Measurements from ENCODE around the gene BPIFB4.
"Not testable (repeated sequence)": the region's sequence is repeated elsewhere in the genome, so short reads cannot be mapped to it uniquely, and the experiment has no call there.

Gene BPIFB4

DNA sequence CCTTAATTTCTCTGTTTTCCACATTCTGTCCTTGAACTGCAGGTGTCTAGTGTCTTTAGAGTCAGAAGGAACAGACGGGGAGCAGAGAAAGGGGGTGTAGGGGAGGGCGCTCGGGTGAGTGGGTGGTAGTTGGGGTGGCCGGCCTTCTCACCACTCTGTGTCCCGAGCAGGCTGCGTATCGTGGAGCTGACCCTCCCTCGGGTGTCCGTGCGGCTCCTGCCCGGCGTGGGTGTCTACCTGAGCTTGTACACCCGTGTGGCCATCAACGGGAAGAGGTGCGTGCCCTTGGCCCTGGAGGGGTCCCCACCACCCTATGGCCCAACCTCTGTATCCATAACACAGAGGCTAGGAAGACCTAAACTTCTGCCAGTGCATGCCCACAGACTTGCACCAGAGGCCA, 5.3 kb downstream of the BPIFB4 start:
- DNase-seq, result no peak

DNA sequence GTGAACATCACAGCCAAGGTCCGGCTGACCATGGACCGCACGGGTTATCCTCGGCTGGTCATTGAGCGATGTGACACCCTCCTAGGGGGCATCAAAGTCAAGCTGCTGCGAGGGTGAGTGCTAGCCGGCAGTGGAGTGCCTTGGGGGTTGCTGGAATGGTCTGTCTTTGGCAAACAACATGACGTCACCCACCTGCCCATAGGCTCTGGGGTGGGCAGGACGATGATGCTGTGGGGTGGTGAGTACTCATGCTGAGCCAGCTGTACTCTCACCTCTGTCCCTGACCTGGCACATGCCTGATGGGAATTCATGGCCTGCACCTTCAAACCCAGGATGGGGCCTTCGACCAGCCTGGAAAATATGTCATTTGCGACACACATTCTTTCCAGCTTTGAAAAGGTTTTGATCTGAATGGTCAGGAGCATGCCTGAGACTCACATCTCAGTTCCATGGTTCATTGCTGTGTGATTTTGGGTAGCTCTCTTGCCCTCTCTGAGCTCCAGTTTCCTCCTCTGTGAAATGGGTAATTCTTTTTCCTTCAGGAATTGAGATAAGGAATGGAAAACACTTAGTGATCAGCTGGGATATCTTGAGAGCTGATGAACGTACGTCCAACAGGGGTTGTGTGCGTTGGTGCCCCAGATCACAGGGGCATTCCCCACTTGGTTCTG, 6.7 kb downstream of the BPIFB4 start:
- DNase-seq, result no peak

DNA sequence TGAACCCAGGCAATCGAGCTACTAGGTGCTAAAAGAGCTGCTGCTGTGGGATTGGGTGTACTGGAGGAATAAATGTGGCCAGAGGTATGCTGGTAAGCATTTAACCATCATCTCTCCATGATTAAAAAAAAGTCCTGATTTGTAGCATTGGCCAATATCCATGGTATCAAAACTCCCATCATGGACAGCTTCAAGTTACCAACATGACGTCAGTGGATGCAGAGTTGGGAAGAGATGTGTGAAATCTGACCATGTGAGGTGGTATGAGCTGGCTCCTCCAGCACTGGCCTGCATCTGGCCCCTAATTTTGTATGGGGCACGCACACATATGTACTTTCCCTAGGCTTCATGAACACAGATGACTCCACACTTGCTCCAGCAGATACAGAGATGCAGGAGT, 11.7 kb downstream of the BPIFB4 start:
- no peak for DNase-seq

DNA sequence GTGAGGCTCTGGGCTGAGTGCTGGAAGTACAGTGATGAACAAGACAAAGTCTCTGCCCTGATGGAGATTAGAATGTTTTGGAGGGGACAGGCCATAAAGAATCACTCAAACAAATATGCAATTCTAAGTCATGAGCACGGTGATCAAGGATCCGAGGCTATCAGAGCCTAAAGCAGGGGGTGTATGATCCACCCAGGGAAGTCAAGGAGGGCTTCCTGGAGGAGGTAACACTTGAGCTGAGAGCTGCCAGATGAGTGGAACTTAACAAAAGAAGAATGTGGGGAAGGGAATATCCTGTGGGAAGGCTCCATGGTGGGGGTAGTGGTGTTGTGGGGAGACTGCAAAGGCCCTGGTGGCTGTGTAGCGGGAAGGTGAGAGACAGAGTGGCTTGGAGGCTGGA, 12.2 kb downstream of the BPIFB4 start:
- DNase-seq, result no peak

DNA sequence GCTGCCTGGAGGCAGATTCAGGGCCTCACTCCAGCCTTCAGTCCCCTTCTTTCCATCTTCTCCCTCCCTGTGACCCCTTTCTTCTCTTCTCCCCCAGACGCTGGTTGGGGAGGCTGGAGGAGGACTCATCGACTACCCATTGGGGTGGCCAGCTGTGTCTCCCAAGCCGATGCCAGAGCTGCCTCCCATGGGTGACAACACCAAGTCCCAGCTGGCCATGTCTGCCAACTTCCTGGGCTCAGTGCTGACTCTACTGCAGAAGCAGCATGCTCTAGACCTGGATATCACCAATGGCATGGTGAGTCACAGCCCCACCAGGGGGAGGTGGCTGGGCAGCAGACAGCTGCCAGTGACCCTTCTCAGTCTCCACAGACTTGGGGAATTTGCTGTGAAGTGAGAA, 12.9 kb downstream of the BPIFB4 start:
- no peak for DNase-seq

DNA sequence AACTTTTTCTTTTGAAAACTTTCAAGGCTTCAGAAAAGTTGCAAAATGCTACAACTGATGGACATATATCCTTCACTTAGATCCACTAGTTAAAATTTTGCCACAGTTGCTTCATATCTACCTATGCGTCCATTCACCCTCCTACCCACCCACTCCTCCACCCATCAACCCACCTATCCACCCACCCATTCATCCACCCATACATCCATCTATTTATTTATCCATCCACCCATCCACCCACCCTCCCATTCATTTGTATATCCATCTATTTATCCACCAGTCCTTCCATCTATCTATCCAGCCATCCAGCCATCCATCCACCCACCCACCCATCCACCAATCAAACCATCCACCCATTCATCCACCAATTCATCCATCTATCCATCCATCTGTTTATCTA, 13.6 kb downstream of the BPIFB4 start:
- DNase-seq, result no peak

DNA sequence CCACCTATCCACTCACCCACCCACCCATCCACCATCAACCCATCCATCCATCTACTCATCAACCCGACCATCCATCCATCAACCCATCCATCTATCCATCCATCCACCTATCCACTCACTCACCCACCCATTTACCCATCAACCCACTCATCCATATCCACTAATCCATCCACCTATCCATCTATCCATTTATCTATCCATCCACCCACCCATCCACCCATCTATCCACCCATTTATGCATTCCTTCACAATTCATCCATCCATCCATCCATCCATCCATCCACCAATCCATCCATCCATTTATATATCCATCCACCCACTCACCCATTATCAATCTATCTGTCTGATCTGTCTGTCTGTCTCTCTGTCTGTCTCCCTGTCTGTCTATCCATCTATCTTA, 14.1 kb downstream of the BPIFB4 start:
- DNase-seq, result no peak

DNA sequence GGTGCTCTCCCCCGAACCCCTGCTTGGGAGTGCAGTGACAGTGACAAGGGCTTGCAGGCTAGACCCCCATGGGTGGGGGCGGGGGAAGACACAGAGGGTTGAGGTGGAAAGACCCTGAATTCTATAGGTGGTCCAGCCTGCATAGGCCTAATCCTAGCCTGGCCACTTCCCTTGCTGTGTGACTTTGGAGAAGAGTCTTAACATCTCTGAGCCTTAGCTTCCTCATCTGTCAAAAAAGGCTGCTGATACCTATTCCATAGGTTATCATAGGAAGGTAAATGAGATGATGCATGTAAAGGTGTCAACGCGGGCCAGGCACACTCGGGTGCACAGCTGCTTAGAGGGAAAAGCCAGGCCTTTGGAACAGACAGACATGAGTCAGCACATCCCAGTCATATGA, 15.8 kb downstream of the BPIFB4 start:
- DNase-seq, result no peak

DNA sequence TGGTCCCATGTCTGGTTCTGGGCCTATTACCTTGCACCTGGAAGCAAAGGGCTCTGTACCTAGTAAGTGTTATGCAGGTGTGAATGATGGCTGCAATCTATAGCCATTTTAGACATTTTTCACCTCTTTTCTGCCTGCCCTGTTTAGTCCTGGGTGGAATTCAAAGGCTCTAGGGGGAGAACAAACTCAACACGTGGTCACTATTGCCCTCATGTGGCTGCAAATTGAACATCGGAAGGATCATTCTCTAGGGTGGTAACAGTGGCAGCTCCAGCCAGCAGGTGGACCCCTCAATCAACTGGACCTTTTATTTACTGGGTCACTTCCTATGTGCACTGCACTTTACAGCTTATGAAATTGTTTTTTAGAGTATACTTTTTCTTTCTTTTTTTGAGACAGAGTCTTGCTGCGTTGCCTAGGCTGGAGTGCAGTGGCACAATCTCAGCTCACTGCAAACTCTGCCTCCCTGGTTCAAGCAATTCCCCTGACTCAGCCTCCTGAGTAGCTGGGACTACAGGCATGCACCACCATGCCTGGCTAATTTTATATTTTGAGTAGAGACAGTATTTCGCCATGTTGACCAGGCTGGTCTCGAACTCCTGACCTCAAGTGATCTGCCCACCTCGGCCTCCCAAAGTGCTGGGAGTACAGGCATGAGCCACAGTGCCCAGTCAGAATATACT, 16.6 kb downstream of the BPIFB4 start:
- peak in 48 of 56 donors; percentile 3 to 83 (median 44) for DNase-seq

DNA sequence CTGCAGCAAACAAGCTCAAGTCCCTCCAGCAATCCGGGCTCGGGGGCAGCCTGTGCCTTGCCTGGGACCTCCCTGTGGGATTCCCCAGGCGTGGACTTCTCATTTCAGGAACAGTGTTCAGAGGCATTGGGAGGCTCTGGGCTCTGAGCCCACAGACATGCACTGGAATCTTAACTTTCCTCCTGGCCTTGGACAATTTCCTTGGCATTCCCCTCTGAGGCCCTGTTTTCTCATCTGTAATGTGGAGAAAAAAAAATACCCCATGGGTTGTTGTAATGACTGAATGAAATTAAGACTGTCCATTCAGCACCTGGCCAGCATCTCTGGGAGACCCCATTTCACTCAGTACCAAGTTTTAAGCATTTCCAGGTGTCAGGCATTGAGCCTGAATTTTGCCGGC, 17.6 kb downstream of the BPIFB4 start:
- DNase-seq, result peak in 5 of 56 donors; percentile 8 to 17 (median 9)

DNA sequence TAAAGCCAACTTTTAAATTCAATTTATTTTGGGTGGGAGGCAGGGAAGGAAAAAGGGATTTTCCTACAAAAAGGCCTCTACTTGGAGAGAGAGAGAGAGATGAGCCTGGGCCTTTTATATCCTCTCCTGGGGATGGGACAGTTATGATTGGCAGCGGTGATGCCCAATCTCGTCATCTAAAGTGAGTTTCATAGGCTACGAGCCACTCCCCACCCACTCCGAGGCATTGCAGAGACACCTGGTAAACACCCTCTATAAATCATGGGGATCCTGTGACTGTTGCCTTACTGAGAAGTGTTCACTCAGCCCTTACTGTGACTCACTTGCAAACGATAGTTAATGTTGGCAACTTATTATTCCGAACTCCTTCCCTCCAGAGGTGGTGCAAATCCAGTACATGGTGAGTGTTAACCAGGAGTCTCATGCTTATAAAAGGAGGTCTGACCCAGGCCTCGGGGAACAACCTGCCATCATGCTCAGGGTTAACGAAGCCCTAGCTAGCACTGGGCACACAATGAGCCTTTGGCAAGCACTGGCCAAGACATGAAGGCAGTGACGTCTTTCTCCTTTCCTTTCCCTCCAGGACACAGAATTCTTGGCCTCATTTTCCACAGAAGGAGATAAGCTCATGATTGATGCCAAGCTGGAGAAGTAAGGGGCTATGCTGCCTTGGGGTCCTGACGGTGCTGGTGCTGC, 20.5 kb downstream of the BPIFB4 start:
- DNase-seq, result peak in 5 of 56 donors; percentile 4 to 32 (median 13)

DNA sequence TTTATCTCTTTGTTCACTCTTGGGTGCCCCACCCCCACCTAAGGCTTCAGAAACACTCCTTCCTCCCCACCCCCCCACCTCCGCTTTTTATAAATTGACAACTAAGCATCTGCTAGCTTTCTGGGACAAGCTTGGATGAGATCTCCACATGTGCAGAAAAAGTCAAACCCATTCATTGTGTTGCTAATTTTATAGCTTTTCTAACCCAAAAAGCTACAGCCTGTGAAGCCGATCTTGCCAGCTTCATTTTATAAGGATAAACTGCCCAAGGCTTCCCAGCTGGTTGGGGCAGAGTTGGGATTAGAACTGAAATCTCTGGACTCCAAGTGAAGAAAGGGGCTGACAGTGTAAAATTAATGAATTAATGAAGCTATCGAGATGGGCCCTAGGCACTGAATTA, 24.1 kb downstream of the BPIFB4 start:
- DNase-seq, result no peak

DNA sequence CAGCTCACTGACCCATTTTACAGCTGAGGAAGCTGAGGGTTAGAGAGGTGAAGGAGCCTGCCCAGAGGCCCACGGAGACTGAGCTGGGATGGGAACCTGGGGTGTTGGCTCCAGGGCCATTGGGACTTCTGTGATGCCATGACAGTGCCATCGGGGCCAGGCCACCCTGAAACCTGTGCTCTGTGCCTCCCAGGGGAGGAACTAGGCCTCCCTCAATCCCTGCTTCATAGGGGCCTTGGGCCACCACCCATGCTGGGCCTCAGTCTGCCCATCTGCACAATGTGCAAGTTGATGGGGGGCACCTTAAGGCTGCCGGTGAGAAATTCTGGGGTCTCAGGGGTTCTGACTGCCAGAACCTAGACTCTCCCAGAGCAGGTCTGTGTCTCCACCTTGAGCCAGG, 24.9 kb downstream of the BPIFB4 start:
- DNase-seq, result no peak

DNA sequence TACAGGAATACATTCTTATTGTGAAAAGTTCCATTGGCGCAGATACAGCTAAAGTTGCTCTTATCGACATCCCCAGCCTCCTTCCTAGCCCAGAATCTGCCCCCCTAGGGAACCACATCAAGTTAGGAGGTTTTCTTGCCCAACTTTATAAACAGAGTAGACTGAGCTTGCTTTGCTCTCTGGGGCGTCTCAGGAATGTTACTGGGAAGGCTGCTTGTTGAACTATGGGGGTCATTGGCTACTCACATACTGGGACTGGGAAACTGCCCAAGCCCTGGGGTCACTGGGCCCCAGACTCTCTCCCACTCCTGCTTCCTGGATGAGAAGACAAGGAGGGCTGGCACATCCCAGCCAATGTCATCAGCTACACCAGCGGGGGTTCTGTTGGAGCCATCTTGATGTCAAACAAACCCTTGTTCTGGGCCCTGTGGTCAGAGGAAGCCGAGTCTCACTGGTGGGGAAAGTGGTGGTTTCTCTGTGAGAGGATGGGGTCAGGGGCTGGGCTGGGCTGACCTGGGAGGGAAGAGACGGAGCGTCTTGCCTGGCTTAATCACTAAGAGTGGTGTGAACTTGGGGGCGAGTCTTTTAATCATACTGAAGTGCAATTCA, 26.0 kb downstream of the BPIFB4 start:
- no peak for DNase-seq

DNA sequence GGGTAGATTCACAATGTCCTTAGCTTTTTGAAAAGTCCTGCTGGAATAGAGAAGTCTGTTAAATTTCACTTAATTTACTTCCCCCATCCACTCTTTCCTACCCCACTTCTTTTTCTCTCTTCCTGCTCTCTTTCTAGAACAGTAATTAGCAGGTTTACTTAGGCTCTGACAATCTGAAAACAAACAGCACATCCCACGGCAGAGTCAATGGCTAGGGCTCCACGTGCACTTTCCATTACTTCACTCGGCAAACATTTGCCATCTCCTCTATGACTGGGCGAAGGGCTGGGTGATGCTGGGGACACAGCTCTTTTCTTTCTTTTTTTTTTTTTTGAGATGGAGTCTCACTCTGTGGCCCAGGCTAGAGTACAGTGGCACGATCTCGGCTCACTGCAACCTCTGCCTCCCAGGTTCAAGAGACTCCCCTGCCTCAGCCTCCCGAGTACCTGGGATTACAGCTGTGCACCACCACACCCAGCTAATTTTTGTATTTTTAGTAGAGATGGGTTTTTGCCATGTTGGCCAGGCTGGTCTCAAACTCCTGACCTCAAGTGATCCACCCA, 26.7 kb downstream of the BPIFB4 start:
- DNase-seq, result not testable (repeated sequence)

DNA sequence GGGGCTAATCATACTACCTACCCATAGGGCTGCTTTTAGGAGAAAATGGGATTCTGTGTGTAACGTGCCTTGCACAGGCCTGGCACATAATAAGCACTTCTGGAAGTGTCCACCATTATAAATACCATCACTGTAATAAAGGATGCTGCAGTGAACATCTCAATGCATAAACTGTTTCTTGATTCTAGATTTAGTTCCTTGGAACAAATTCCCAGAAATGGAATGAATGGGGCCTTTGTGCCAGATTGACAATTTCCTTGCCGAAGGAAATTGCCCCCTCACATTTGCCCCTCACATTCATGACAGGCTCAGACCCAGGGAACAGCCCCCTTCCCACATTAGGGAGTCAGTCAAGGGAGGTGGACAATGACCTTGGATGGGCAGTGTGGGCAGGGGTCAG, 29.2 kb downstream of the BPIFB4 start:
- no peak for DNase-seq

DNA sequence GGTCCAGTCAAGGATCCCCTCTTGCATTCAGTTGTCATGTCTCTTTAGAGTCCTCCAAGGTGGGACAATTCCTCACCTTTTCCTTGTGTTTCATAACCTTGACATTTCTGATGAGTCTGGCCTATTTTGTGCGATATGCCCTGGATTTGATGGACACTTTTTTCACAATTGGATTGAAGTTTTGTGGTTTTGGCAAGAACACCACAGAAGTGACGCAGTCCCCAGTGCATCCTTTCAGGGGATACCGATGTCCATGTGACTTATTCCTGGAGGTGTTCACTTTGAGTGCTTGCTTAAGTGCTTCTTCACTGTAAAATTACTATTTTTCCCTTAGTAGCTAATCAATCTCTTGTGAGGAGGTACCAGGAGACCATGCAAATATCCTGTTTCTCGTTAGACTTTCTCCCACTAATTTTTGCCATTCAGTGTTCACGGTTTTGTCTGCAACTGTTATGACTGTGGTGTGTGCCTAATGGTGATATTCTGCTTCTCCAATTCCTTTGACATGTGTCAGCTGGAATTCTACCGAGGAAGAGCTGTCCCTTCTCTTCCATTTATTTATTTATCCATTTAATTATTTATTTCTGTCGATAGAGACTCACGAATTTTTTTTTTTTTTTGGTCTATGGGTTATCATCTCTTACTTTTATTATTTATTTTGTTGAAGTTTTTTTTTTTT, 30.8 kb downstream of the BPIFB4 start:
- DNase-seq, result no peak

DNA sequence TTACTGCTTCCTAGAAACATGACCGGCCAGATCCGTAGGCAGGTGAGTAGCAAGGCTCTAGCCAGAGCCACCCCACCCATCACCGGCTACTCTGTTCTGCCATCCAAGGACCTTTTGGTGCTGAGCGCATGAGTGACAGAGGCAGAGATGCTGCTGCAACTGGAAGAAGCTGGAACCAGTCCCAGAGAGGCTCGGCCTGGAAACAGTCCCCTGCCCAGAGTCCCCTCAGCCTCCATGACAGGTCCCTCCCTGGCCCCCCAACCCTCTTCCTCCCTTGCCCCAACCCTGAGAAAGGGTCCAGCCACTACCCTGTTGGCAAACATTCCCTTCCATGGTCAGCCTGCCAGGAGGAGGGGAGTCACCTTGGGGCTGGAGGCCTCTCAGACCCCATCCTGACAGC, 31.9 kb downstream of the BPIFB4 start:
- no peak for DNase-seq

DNA sequence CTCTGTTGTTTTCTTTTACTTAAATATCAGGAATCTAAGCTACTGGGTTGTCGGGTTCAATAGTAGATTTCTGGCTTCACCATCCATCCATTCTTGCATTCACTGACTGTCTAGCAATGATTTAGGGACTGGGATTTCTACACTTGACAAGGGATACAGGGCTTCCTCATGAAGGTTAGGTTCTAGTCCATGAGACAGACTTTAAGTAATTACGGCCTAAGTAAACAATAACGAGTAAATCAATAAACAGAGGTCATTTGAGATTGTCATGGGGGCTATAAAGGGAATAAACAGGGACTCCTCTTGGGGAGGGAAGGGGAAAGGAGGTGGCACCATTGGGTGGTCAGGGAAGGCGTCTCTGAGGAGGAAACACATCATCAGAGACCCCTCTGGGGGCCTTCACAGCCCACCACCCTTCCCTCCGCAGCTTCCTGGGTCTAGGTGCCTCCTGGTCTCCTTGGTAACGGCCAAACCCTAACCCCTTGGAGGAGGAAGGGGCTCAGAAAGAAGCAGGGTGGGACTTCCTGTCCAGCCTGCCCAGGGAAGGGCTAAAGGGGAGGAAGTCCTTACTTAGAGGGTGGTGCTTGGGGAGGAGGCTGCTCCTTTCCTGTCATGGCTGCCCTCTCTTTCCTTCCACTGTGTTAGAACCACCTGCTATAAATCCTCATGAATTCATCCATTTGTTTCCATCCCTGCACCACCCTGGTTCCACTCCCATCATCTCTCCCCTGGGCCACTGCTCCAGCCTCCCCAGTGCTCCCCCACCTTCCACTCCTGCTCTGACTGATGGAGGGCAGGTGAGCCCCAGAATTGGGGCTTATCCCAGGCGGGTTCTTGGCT, 33.3 kb downstream of the BPIFB4 start:
- DNase-seq, result no peak

DNA sequence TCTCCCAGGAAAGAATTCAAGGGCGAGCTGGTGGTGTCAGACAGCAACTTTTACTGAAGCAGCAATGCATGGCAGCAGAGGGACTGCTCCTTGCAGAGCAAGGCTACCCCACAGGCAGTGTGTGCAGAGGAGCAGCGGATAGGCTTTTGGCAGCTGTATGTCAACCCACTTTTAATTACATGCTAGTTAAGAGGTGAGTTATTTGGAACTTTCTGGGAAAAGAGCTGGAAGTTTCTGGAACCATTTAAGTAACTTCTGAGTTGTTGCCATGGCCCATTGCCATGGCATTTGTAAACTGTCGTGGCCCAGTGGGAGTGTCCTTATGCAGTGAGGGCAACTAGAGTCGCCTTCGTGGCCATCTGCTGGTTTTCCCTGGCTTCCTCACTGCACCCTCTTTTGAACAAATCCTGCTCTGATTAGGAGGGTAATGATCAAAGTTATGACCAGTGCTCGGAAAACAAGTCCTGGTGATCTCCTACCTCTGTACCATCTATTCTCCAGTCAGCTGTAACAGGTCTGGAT, 34.0 kb downstream of the BPIFB4 start:
- DNase-seq, result no peak

All from nucleus accumbens (tissue), 56 donors.